NB4 (cell line): Measurements from ENCODE around the gene RAB34.

Source experiments
- DNase-seq: peaks from one replicate; pipeline ENCODE4 v3.0.0; 2010; ENCODE audit warnings: low read depth
- H3K4me3 ChIP-seq: one replicate; pipeline ENCODE4 v1.5.1; 2011; ENCODE audit warnings: mild to moderate bottlenecking, low read depth, low read length, moderate library complexity
- CTCF ChIP-seq: IDR thresholded peaks from one replicate; pipeline ENCODE4 v1.5.1; 2012; ENCODE audit warnings: low read depth, low read length
- MYC ChIP-seq: IDR thresholded peaks from 2 replicates; pipeline ENCODE4 v1.6.1; 2011; ENCODE audit warnings: low read depth, low read length
- POLR2A ChIP-seq: IDR thresholded peaks from 2 replicates; pipeline ENCODE4 v1.6.1; 2011; ENCODE audit warnings: mild to moderate bottlenecking; ENCODE audit not compliant: insufficient read length; ENCODE audit errors: extremely low read depth
- TF ChIP-seq, protein P1 (sequence below): IDR thresholded peaks from 2 replicates; pipeline ENCODE4 v1.6.1; 2011; ENCODE audit warnings: low read depth, low read length

RAB34 gene

GRCh38 chr17:28759256-28759865 lies 41.7 kb upstream of the RAB34 start:
- DNase-seq, result no peak
- H3K4me3 ChIP-seq, result no peak overlapping the region
- no peak for TF ChIP-seq CTCF
- TF ChIP-seq MYC, result no peak
- TF ChIP-seq, protein P1, sequence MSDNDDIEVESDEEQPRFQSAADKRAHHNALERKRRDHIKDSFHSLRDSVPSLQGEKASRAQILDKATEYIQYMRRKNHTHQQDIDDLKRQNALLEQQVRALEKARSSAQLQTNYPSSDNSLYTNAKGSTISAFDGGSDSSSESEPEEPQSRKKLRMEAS, result no peak
- no peak for TF ChIP-seq POLR2A

- DNase-seq, result no peak
- no peak overlapping the region for H3K4me3 ChIP-seq
- TF ChIP-seq, protein P1, result no peak
- TF ChIP-seq CTCF, result no peak
- no peak for TF ChIP-seq POLR2A
- no peak for TF ChIP-seq MYC
These were observed 40.9 kb upstream of the RAB34 start for GRCh38 chr17:28758411-28759121.

- TF ChIP-seq CTCF (no peak), POLR2A (no peak), MYC (no peak)
- TF ChIP-seq, protein P1, result no peak
- DNase-seq, result no peak
- no peak overlapping the region for H3K4me3 ChIP-seq
These were observed 38.6 kb upstream of the RAB34 start for GRCh38 chr17:28756049-28756804.

DNA sequence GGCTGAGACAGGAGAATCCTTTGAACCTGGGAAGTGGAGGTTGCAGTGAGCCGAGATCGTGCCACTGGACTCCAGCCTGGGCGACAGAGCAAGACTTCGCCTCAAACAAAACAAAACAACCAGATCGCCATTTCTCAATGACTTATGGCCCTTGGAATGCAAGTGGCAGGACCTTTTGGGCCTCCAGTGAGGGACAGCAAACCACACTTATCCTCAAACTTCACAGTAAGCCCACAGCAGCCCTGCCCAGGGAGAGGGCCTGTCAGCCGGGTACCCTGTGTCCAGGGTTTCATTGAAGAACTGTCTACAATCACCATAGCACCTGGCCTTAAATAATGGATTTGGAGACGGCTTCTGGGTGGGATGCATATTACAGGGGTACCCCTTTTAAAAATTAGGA lies 37.8 kb upstream of the RAB34 start:
- DNase-seq, result no peak
- no peak overlapping the region for H3K4me3 ChIP-seq
- TF ChIP-seq POLR2A (no peak), MYC (no peak), CTCF (no peak)
- TF ChIP-seq, protein P1, result no peak

DNA sequence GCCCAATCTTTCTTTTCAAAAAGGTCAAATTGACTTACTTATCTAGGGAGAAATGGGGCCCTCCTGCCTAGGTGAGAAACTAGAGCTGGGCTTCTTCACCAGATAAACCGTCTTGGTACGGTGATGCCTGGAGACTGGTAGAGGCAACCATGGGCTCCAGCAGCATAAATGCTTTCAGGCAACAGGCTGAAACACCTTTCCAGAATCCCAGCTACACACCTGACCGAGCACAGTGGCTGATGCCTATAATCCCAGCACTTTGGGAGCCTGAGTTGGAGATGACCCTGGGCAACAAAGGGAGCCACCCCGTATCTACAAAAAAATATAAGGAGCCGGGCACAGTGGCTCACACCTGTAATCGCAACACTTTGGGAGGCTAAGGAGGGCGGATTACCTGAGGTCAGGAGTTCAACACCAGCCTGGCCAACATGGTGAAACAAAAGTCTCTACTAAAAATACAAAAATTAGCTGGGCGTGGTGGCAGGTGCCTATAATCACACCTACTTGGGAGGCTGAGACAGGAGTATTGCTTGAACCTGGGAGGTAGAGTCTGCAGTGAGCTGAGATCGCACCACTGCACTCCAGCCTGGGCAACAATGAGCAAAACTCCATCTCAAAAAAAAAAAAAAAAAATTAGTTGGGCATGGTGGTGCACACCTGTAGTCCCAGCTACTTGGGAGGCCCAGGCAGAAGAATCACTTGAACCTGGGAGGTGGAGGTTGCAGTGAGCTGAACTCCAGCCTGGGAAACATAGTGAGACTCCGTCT lies 34.1 kb upstream of the RAB34 start:
- no peak overlapping the region for H3K4me3 ChIP-seq
- no peak for TF ChIP-seq POLR2A
- no peak for TF ChIP-seq CTCF
- TF ChIP-seq MYC, result no peak
- TF ChIP-seq, protein P1, result no peak
- DNase-seq, result no peak
